Neuronal stem cell (in vitro differentiated cells): Measurements from ENCODE around the gene ELFN1.

Experiments used
- DNase-seq: peaks from one replicate; pipeline ENCODE4 v3.0.0-alpha.2; 2013; ENCODE audit warnings: low spot score
- H2AFZ ChIP-seq: one replicate; pipeline ENCODE4 v1.6.1; 2013; ENCODE audit warnings: mild to moderate bottlenecking, low read length, inconsistent platforms
- H2AK5ac ChIP-seq: 2 replicates; pipeline ENCODE4 v1.6.1; 2013; ENCODE audit warnings: low read depth, mild to moderate bottlenecking, inconsistent platforms, low read length, moderate library complexity, mixed read lengths
- H2BK120ac ChIP-seq: 2 replicates; pipeline ENCODE4 v1.6.1; 2013; ENCODE audit warnings: low read depth, mild to moderate bottlenecking, inconsistent platforms, low read length, moderate library complexity, mixed read lengths
- H2BK12ac ChIP-seq: one replicate; pipeline ENCODE4 v1.6.1; 2013; ENCODE audit warnings: low read length, inconsistent platforms
- H2BK15ac ChIP-seq: 2 replicates; pipeline ENCODE4 v1.6.1; 2013; ENCODE audit warnings: mild to moderate bottlenecking, low read length, inconsistent platforms, mixed read lengths
- H2BK5ac ChIP-seq: one replicate; pipeline ENCODE4 v1.6.1; 2013; ENCODE audit warnings: inconsistent platforms, mild to moderate bottlenecking, low read length, moderate library complexity
- H3K14ac ChIP-seq: one replicate; pipeline ENCODE4 v1.6.1; 2013; ENCODE audit warnings: low read length, inconsistent platforms
- H3K18ac ChIP-seq: 2 replicates; pipeline ENCODE4 v1.6.1; 2013; ENCODE audit warnings: low read length, inconsistent platforms
- H3K23ac ChIP-seq: 2 replicates; pipeline ENCODE4 v1.6.1; 2013; ENCODE audit warnings: low read depth, mild to moderate bottlenecking, mixed read lengths, low read length, inconsistent platforms; ENCODE audit not compliant: poor library complexity
- H3K27ac ChIP-seq: replicated peaks from 3 replicates; pipeline ENCODE4 v1.5.1; 2013; ENCODE audit warnings: low read length, inconsistent platforms
- H3K27me3 ChIP-seq, 3 experiments: 2 replicates each; pipeline ENCODE4 v1.6.1; 2013; ENCODE audit warnings: low read length in 3 of 3, mild to moderate bottlenecking in 2 of 3, inconsistent platforms in 1 of 3, low read depth in 1 of 3, mixed read lengths in 1 of 3, moderate library complexity in 1 of 3; ENCODE audit not compliant: control insufficient read depth in 3 of 3, insufficient read depth in 3 of 3
- H3K36me3 ChIP-seq, 2 donors: replicated peaks in 1 of 2; 2 replicates each; pipeline ENCODE4 v1.6.1; 2013; ENCODE audit warnings: low read length in 2 of 2; ENCODE audit not compliant: control insufficient read depth in 2 of 2, insufficient read depth in 2 of 2
- H3K4ac ChIP-seq: 2 replicates; pipeline ENCODE4 v1.6.1; 2013; ENCODE audit warnings: inconsistent platforms, mild to moderate bottlenecking, low read length, moderate library complexity
- H3K4me1 ChIP-seq, 2 donors: 1 replicate in 1 of 2; 2 replicates in 1 of 2; pipeline ENCODE4 v1.6.1; 2013; ENCODE audit warnings: low read length in 2 of 2, low read depth in 1 of 2; ENCODE audit not compliant: control insufficient read depth in 2 of 2, insufficient read depth in 1 of 2
- H3K4me2 ChIP-seq: one replicate; pipeline ENCODE4 v1.6.1; 2013; ENCODE audit warnings: mild to moderate bottlenecking, low read length, inconsistent platforms; ENCODE audit not compliant: insufficient read depth, poor library complexity, severe bottlenecking
- H3K4me3 ChIP-seq, 2 donors: 2 replicates each; pipeline ENCODE4 v1.5.1; 2013; ENCODE audit warnings: low read length in 2 of 2, mild to moderate bottlenecking in 2 of 2, inconsistent platforms in 1 of 2, moderate library complexity in 1 of 2
- H3K79me1 ChIP-seq: one replicate; pipeline ENCODE4 v1.6.1; 2013; ENCODE audit warnings: low read depth, mild to moderate bottlenecking, inconsistent platforms, low read length, moderate library complexity
- H3K9ac ChIP-seq: one replicate; pipeline ENCODE4 v1.6.1; 2013; ENCODE audit warnings: mild to moderate bottlenecking, low read depth, low read length, inconsistent platforms; ENCODE audit not compliant: poor library complexity
- H3K9me3 ChIP-seq, 2 donors: replicated peaks in 1 of 2; 2 replicates each; pipeline versions ENCODE3 to v1.6.1; 2013; ENCODE audit warnings: low read length in 2 of 2, mild to moderate bottlenecking in 2 of 2, inconsistent platforms in 1 of 2, low read depth in 1 of 2, mixed read lengths in 1 of 2, moderate library complexity in 1 of 2; ENCODE audit not compliant: control insufficient read depth in 2 of 2, insufficient read depth in 1 of 2
- H4K8ac ChIP-seq: one replicate; pipeline ENCODE4 v1.6.1; 2013; ENCODE audit warnings: low read depth, mild to moderate bottlenecking, inconsistent platforms, low read length, moderate library complexity
- H4K91ac ChIP-seq: one replicate; pipeline ENCODE4 v1.6.1; 2013; ENCODE audit warnings: low read length, low read depth, mild to moderate bottlenecking, inconsistent platforms; ENCODE audit not compliant: poor library complexity
- WGBS, 2 donors: extraction: QIAGEN DNeasy Blood & Tissue Kit; methylation state at CpG; one replicate each; pipeline ENCODE4 v1.1.7; 2013; ENCODE audit warnings: missing lambda C conversion rate in 2 of 2, mixed read lengths in 1 of 2; ENCODE audit not compliant: insufficient read length in 2 of 2, insufficient replicate concordance in 1 of 2; ENCODE audit errors: extremely low coverage in 2 of 2; 5-methylcytosine and 5-hydroxymethylcytosine counted together

ELFN1 gene

DNA sequence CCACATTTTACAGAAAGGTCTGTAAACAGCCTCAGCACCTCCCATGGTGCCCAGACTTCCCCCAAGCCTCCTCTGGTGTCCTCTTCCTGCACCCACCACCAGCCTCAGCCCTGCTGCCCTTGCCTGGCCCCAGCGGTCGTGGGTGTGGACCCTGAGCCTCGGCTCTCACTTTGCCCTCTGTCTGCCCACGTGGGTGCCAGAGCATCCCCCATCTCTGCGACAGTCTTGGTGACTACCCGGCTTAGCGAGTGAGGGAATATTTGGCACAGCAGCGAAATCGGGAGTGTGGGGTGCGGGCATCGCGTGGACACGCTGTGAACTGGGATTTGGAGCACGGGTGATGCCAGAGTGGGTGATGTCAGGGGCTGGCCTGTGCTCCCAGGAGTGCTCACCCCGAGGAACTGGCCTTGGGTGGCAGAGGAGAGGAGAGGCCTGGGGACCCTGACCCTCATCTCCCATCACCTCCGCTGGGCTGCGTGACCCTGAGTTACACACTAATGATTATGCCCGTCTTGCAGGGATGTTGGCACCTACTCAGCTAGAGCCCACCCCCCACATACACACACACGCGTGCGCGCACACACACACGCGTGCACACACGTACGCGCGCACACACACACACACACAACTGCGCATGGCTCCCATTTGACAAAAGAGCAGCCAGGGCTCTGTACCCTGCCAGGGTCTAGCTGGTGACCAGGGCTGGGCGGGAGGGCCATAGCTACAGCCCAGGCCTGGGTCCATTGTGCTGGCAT is 8.7 kb downstream of the ELFN1 start:
- H4K8ac ChIP-seq, result no peak overlapping the region
- WGBS, 2 donors, result no CpG with 5 or more reads among the region's 30 CpGs
- H2BK12ac ChIP-seq, result peak overlapping the region; percentile 41
- peaks cover 3 to 87% of the 10 kb centered on the region in 2 donors for H3K36me3 ChIP-seq
- no peak overlapping the region for H2BK120ac ChIP-seq
- peaks cover 0 to 32% of the 10 kb centered on the region in 2 donors for H3K9me3 ChIP-seq
- peak overlapping the region; percentile 63 for H2AK5ac ChIP-seq
- H3K79me1 ChIP-seq, result peaks cover 32% of the 10 kb centered on the region
- peak overlapping the region; percentile 60 for H3K9ac ChIP-seq
- peak overlapping the region; percentile 56 for H3K14ac ChIP-seq
- peak overlapping the region; percentile 89 for H3K23ac ChIP-seq
- no peak overlapping the region for H3K4me2 ChIP-seq
- H3K4ac ChIP-seq, result no peak overlapping the region
- no peak for DNase-seq
- H3K18ac ChIP-seq, result peak overlapping the region; percentile 83
- H3K4me3 ChIP-seq, result no peak overlapping the region
- H2AFZ ChIP-seq, result no peak overlapping the region
- H4K91ac ChIP-seq, result no peak overlapping the region
- H2BK15ac ChIP-seq, result no peak overlapping the region
- no peak overlapping the region for H3K27ac ChIP-seq
- H2BK5ac ChIP-seq, result no peak overlapping the region
- H3K4me1 ChIP-seq, result peaks cover 5 to 9% of the 10 kb centered on the region in 2 donors
- no peaks in the 10 kb centered on the region for H3K27me3 ChIP-seq

DNA sequence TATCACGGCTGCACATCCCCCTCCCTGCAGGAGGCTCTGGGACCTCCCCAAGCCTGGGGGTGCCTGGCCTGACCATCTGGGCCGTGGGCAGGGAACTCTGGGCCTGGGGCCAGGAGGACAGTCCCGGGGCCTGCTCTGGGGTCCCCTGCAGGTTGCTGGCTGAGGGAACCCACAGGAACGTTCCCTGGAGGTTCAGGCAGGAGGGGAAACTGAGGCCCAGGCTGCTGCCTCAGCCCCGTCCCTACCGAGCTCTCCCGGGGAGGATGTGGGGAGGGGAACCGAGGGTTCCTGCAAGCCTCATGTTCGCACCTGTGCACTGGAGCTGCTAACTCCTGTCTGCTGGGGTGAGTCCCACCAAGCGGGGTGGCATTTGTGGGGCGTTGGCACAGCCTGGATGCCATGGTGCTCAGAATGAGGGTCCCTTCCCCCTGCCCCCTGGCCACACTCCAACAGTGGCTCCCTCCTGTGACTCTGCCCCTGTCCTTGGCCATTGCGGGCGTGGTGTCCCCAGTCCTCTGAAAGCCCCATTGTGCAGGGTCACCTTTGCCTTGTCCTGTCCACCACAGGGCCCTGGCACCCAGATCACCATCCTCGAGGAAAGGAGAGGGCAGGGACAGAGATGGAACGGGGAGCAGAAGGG is 9.4 kb downstream of the ELFN1 start:
- Histone ChIP-seq H3K27ac (no peak overlapping the region), H3K4me2 (no peak overlapping the region), H4K8ac (no peak overlapping the region), H3K23ac (peak overlapping the region; percentile 89), H2BK120ac (no peak overlapping the region), H4K91ac (no peak overlapping the region), H3K27me3 (no peaks in the 10 kb centered on the region), H2BK15ac (no peak overlapping the region), H3K79me1 (peaks cover 26% of the 10 kb centered on the region), H3K9me3 (peaks cover 0 to 39% of the 10 kb centered on the region in 2 donors), H3K4ac (no peak overlapping the region), H2BK12ac (no peak overlapping the region), H2AK5ac (peak overlapping the region; percentile 63), H2AFZ (no peak overlapping the region), H3K4me3 (no peak overlapping the region), H3K4me1 (peaks cover 0 to 8% of the 10 kb centered on the region in 2 donors), H3K36me3 (peaks cover 3 to 80% of the 10 kb centered on the region in 2 donors), H3K14ac (no peak overlapping the region), H2BK5ac (peak overlapping the region; percentile 66), H3K9ac (no peak overlapping the region), H3K18ac (peak overlapping the region; percentile 57)
- WGBS, 2 donors, result no CpG with 5 or more reads among the region's 15 CpGs
- no peak for DNase-seq

DNA sequence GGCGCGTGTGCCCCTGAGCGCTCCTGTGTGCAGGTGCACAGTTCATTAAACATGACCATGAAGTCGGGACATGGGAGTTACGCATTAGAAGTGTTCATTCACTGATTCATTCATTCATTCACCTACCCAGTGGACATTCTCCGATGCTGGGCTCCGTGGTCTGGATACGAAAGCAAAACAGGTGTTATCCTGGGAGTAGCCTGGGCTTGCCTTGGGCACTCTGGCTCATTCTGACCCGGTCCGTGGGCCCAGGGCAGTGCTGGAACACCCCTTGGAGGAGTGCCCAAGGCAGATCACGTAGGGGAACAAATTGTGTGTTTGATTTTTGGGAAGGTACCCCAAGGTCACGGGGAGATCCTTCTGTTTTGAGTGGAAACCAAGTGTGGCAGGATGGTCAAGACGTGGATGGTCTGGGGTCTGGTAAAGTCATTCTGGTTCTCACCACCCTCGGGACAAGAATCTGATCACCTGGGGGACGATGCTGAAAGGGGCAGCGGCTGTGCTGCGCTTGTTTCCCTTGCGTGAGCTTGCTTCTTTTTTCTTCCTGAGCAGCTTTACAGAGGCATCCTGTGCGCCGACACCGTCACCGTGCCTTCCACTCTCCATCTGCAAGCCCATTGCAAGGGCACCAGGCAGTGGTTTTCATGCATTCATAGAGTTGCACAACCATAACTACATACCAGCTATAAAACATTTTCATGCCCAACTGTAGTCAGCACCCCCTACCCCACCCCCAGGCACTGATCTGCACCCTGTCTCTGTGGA is 10.1 kb downstream of the ELFN1 start:
- no peak overlapping the region for H4K91ac ChIP-seq
- WGBS, 2 donors, result no CpG with 5 or more reads among the region's 22 CpGs
- no peak overlapping the region for H3K4ac ChIP-seq
- H2AFZ ChIP-seq, result no peak overlapping the region
- H3K23ac ChIP-seq, result peak overlapping the region; percentile 89
- H3K4me1 ChIP-seq, result peaks cover 0 to 6% of the 10 kb centered on the region in 2 donors
- no peaks in the 10 kb centered on the region for H3K27me3 ChIP-seq
- no peak overlapping the region for H3K27ac ChIP-seq
- no peak overlapping the region for H2AK5ac ChIP-seq
- H2BK15ac ChIP-seq, result no peak overlapping the region
- no peak overlapping the region for H3K9ac ChIP-seq
- peaks cover 24% of the 10 kb centered on the region for H3K79me1 ChIP-seq
- H3K9me3 ChIP-seq, result peaks cover 0 to 46% of the 10 kb centered on the region in 2 donors
- H2BK12ac ChIP-seq, result no peak overlapping the region
- no peak overlapping the region for H4K8ac ChIP-seq
- H3K18ac ChIP-seq, result no peak overlapping the region
- no peak overlapping the region for H2BK5ac ChIP-seq
- H3K4me2 ChIP-seq, result no peak overlapping the region
- H3K14ac ChIP-seq, result no peak overlapping the region
- H3K36me3 ChIP-seq, result peaks cover 3 to 73% of the 10 kb centered on the region in 2 donors
- H3K4me3 ChIP-seq, result no peak overlapping the region
- H2BK120ac ChIP-seq, result no peak overlapping the region
- DNase-seq, result no peak

DNA sequence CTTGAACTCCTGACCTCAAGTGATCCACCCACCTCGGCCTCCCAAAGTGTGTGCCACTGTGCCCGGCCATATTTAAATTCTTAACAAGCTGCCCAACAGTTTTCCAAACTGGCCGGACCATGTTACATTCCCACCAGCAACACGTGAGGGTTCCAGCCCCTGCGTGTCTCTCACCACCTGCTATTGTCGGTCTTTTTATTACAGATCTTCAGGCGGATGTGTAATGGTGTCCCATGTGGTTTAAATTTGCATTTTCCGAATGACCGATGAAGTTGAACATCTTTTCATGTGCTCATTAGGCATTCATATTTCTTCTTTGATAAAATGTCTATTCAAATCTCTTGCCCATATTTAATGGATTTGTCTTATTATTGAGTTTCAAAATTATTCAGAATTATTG is 11.5 kb downstream of the ELFN1 start:
- Histone ChIP-seq H2BK15ac (no peak overlapping the region), H3K9ac (no peak overlapping the region), H3K27ac (no peak overlapping the region), H3K4me3 (no peak overlapping the region), H2AFZ (no peak overlapping the region), H3K23ac (no peak overlapping the region), H2AK5ac (no peak overlapping the region), H3K4ac (no peak overlapping the region), H2BK12ac (no peak overlapping the region), H3K9me3 (peaks cover 3 to 58% of the 10 kb centered on the region in 2 donors), H3K4me2 (no peak overlapping the region), H2BK5ac (no peak overlapping the region), H2BK120ac (no peak overlapping the region), H3K14ac (no peak overlapping the region), H3K4me1 (peaks cover 0 to 2% of the 10 kb centered on the region in 2 donors), H4K8ac (no peak overlapping the region), H3K79me1 (peaks cover 19% of the 10 kb centered on the region), H3K18ac (no peak overlapping the region), H3K27me3 (no peaks in the 10 kb centered on the region), H4K91ac (no peak overlapping the region), H3K36me3 (peaks cover 3 to 67% of the 10 kb centered on the region in 2 donors)
- DNase-seq, result no peak
- WGBS, 2 donors, result no CpG with 5 or more reads among the region's 9 CpGs
